HL-60 (cell line): ENCODE results near the gene COL24A1.

Source experiments
- DNase-seq, 2 experiments: peaks; one replicate each; pipeline ENCODE4 v3.0.0-alpha.2; 2010 to 2020; ENCODE audit warnings: low read depth in 1 of 2, low spot score in 1 of 2
- H3K27ac ChIP-seq: fragments of 250-450 bp; sonication (Bioruptor Pico); replicated peaks from 2 replicates; pipeline ENCODE4 v1.5.1; 2020; ENCODE audit warnings: mild to moderate bottlenecking, moderate library complexity
- H3K27me3 ChIP-seq: fragments of 250-450 bp; sonication (Bioruptor Pico); 2 replicates; pipeline ENCODE4 v1.5.1; 2021; ENCODE audit warnings: mild to moderate bottlenecking, moderate library complexity; ENCODE audit not compliant: insufficient read depth, poor library complexity, severe bottlenecking
- H3K4me3 ChIP-seq: replicated peaks from 2 replicates; pipeline ENCODE4 v1.5.1; 2011; ENCODE audit warnings: mild to moderate bottlenecking, control low read depth, low read length; ENCODE audit not compliant: insufficient read depth
- GABPA ChIP-seq: IDR thresholded peaks from 2 replicates; pipeline ENCODE4 v1.6.1; 2012; ENCODE audit warnings: low read depth
- POLR2AphosphoS5 ChIP-seq: IDR thresholded peaks from 2 replicates; pipeline ENCODE4 v1.6.1; 2012; ENCODE audit warnings: low read depth
- SPI1 ChIP-seq: IDR thresholded peaks from 2 replicates; pipeline ENCODE4 v1.6.1; 2012; ENCODE audit warnings: low read depth, mild to moderate bottlenecking, borderline replicate concordance
- long read RNA-seq: library from polyadenylated mRNA; unstranded; transcript quantifications from one replicate; pipeline ENCODE4 v2.0.0, GENCODE V29; 2020
- TF ChIP-seq, protein P1 (sequence below): IDR thresholded peaks from 2 replicates; pipeline ENCODE4 v1.6.1; 2012; ENCODE audit warnings: low read depth; ENCODE audit not compliant: insufficient replicate concordance
- TF ChIP-seq, protein P2 (sequence below): IDR thresholded peaks from one replicate; pipeline ENCODE4 v1.5.1; 2011; ENCODE audit warnings: low read length, control low read depth, inconsistent platforms; ENCODE audit not compliant: insufficient read depth

COL24A1 gene
- long read RNA-seq, result 0 reads

DNA sequence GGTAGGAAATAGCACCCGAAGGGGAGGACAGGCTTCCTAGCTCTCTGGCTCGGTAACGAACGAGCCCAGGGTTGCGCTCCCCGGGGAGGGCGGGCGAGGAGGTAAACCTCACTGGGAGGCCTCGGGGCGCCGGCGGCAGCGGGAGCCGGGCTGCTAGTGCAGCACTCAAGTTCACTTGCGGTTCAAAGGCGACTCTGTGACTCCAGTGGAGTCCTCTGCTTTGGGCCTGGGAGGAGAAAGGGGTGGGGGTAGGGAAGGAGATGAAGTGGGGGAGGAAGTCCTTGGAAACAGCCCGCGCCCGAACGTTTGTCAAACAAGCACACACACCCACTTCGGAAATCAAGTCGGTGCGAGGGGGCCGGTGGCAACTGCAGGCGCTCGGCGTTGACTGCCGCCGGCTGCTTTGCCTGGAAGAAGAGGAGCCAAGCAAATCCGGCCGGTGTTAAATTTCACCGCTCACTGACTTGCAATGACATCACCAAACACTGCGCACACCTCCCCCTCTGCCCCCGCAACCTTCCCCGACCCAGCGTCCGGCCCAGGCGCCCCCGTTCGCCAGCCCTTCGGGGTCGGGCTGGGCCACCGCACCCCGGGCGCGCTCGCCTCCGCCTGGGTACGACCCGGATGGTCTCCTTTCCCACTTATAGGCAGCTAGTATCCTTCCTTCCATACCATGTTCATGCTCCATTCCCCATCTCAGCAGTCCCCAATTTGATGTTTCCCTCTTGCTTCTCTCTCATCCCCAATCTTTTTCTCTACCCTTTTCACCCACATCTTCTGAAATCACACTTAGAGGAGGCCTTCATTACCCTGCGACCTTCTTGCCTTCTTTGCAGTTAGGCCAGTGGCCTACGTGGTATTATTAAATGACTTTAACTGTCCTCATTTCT lies at the start of gene COL24A1:
TSS of gene COL24A1 (minus strand) at position 207 of the 890 bp plus-strand sequence. CDS start 376 bp downstream, outside the sequence.
- TF ChIP-seq GABPA (no peak), POLR2AphosphoS5 (no peak), SPI1 (no peak)
- TF ChIP-seq, protein P1, sequence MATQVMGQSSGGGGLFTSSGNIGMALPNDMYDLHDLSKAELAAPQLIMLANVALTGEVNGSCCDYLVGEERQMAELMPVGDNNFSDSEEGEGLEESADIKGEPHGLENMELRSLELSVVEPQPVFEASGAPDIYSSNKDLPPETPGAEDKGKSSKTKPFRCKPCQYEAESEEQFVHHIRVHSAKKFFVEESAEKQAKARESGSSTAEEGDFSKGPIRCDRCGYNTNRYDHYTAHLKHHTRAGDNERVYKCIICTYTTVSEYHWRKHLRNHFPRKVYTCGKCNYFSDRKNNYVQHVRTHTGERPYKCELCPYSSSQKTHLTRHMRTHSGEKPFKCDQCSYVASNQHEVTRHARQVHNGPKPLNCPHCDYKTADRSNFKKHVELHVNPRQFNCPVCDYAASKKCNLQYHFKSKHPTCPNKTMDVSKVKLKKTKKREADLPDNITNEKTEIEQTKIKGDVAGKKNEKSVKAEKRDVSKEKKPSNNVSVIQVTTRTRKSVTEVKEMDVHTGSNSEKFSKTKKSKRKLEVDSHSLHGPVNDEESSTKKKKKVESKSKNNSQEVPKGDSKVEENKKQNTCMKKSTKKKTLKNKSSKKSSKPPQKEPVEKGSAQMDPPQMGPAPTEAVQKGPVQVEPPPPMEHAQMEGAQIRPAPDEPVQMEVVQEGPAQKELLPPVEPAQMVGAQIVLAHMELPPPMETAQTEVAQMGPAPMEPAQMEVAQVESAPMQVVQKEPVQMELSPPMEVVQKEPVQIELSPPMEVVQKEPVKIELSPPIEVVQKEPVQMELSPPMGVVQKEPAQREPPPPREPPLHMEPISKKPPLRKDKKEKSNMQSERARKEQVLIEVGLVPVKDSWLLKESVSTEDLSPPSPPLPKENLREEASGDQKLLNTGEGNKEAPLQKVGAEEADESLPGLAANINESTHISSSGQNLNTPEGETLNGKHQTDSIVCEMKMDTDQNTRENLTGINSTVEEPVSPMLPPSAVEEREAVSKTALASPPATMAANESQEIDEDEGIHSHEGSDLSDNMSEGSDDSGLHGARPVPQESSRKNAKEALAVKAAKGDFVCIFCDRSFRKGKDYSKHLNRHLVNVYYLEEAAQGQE, result no peak
- TF ChIP-seq, protein P2, sequence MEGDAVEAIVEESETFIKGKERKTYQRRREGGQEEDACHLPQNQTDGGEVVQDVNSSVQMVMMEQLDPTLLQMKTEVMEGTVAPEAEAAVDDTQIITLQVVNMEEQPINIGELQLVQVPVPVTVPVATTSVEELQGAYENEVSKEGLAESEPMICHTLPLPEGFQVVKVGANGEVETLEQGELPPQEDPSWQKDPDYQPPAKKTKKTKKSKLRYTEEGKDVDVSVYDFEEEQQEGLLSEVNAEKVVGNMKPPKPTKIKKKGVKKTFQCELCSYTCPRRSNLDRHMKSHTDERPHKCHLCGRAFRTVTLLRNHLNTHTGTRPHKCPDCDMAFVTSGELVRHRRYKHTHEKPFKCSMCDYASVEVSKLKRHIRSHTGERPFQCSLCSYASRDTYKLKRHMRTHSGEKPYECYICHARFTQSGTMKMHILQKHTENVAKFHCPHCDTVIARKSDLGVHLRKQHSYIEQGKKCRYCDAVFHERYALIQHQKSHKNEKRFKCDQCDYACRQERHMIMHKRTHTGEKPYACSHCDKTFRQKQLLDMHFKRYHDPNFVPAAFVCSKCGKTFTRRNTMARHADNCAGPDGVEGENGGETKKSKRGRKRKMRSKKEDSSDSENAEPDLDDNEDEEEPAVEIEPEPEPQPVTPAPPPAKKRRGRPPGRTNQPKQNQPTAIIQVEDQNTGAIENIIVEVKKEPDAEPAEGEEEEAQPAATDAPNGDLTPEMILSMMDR, result no peak
- peak within 1 kb of the TSS; percentile 40 for H3K4me3 ChIP-seq
- DNase-seq, result peak in 1 of 2 experiments; percentile 11

GRCh38 chr1:86205741-86206140 lies 49.2 kb upstream of the COL24A1 start:
- no peak for DNase-seq
- no peaks in the 10 kb centered on the region for H3K27me3 ChIP-seq
- H3K4me3 ChIP-seq, result no peak overlapping the region
- TF ChIP-seq, protein P2, result no peak
- no peak for TF ChIP-seq POLR2AphosphoS5
- TF ChIP-seq GABPA, result no peak
- TF ChIP-seq, protein P1, result no peak
- TF ChIP-seq SPI1, result no peak
- no peak overlapping the region for H3K27ac ChIP-seq

More for the DNA sequence above, at the start of gene COL24A1:
- Histone ChIP-seq H3K27me3 (peaks cover 40% of the 10 kb centered on the region), H3K27ac (no peak within 1 kb of the TSS)

DNA sequence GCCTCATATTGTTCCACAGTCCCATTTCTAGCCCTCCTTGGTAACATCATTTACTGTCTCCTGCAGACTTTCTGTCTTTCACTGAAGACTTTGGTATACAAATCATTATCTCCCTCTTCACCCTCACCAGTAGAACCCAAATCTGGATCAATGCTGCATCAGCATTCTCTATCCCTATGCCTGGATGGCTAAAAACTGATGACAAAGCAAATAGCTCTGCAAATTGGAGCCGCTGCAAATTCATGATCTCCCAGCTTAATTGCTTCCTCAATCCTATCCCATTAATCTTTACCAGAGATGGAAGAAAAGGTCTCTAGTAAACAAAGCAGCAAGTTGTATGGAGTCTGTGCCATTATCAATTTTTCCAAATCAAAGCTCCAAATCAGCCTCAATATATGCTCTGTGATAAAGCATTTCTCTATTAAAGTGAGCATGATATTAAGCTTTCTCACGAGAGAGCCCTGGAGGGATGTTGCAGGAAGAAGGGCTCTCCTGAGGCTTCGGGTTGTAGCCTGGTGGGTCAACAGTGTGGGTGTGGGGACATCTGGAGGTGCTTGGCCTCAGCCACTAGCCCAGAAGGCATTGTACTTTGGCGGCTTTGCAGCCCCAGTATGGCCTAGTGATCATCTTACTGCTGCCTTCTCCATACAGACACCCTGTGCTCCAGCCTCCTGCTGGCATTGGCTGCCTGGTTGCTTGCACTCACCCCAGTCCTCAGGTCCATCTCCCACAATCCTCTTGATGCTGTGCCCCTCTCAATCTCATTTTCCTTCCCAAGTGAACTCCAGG lies 46.2 kb upstream of the COL24A1 start:
- Histone ChIP-seq H3K27me3 (no peaks in the 10 kb centered on the region), H3K27ac (no peak overlapping the region), H3K4me3 (no peak overlapping the region)
- no peak for DNase-seq
- no peak for TF ChIP-seq GABPA

GRCh38 chr1:86201311-86201710 lies 44.7 kb upstream of the COL24A1 start:
- TF ChIP-seq, protein P1, result no peak
- TF ChIP-seq, protein P2, result no peak
- TF ChIP-seq GABPA, result no peak
- TF ChIP-seq POLR2AphosphoS5, result no peak
- no peak for TF ChIP-seq SPI1
- no peak for DNase-seq
- no peak overlapping the region for H3K27ac ChIP-seq
- no peaks in the 10 kb centered on the region for H3K27me3 ChIP-seq
- H3K4me3 ChIP-seq, result no peak overlapping the region
